Endometrium (tissue), 2 donors: Measurements from ENCODE around the gene C11orf98.
"Not testable (repeated sequence)": the region's sequence is repeated elsewhere in the genome, so short reads cannot be mapped to it uniquely, and the experiment has no call there.

Experiments
- FAIRE-seq: peaks from 2 replicates; lab custom pipeline; 2012; peaks lifted over from hg19 to GRCh38; lab: Jason Lieb, UNC
- donor health status: control.
- donor health status: control.

Gene C11orf98

GRCh38 chr11:62665075-62665598 is at the start of gene C11orf98, which contains the start of gene CSKMT:
Gene C11orf98, minus strand, starts transcription at chr11:62665210. Its CDS starts 41 bp downstream, at chr11:62665169.
Gene CSKMT, plus strand, starts transcription at chr11:62665312. Its CDS starts 568 bp downstream, at chr11:62665880.
- FAIRE-seq, result no peak

- FAIRE-seq, result no peak
Observed at GRCh38 chr11:62713343-62713742, 48.3 kb upstream of the C11orf98 start.

GRCh38 chr11:62712861-62713260 is 47.9 kb upstream of the C11orf98 start:
- FAIRE-seq, result no peak

GRCh38 chr11:62712276-62712812 is 47.3 kb upstream of the C11orf98 start:
- FAIRE-seq, result no peak

DNA sequence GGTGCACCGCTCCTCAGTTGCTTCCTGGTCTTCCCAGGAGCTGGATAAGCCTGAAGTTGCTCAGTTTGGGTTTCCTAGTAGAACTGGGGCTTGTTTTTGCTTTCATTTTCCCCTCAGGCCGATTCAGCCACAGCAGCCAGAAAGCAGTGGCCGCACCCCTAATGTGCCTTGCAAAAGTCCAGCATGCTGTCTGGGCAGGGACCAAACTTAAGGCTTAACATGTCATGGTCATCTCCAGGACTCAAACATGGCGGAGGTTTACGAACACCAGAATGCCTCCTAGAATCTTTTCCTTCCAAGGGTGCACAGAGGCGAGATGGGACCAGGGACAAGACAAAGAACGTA is 45.0 kb upstream of the C11orf98 start:
- FAIRE-seq, result no peak

DNA sequence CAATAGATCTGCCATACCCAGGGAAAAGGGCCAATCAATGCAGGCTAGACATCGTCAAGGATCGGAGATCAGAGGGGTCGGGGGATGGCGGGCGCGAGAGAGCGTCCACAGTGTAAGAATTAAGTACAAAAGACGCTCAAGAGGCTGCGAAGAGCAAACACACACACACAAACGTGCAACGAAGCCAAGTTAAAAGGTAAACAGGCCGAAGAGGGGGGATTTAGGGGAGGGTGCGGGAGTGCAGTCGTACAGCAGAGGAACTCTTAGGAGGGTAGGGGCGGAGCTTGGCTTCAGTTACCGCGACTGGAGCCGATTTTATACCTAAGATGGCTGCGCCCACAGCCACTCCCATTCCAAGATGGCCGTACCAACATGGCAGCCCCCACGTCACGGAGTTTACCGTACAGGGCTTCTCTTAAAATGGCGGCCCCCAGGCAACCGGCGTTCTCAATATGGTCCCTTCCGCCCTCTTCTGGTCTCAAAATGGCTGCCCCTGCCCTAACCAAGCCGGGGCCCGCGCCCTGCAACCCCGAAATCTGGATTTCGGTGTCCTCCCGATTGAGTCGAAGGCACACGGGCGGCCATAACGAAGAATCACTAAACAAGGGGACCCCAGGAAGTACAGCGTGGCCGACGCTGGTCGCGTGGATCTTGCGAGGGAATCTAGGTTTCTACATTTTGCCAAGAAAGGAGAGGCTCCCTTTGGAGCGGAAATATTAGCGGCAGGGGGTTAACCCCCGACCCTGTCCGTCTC is 44.4 kb upstream of the C11orf98 start:
- FAIRE-seq, result peak; percentile 88

DNA sequence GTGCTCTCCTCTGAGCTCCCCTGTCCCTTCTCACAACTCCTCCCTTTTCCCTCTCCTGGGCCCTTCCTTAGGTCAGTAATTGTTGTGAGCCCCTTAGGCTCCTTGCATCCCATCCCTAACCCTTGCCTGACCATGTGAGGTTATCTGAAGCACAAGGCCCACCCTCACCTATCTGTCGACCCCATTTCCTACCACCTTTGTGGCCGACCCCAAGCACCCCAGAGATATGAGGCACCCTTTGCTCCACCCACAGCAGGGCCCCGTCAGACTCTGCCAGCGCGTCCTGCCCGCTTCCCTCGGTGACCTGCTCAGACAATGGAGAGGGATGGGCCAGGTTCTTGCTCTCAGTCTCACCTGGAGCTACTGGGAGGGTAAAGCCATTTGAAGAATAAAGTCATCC is 43.8 kb upstream of the C11orf98 start:
- no peak for FAIRE-seq

GRCh38 chr11:62708392-62708791 is 43.4 kb upstream of the C11orf98 start:
- FAIRE-seq, result no peak

DNA sequence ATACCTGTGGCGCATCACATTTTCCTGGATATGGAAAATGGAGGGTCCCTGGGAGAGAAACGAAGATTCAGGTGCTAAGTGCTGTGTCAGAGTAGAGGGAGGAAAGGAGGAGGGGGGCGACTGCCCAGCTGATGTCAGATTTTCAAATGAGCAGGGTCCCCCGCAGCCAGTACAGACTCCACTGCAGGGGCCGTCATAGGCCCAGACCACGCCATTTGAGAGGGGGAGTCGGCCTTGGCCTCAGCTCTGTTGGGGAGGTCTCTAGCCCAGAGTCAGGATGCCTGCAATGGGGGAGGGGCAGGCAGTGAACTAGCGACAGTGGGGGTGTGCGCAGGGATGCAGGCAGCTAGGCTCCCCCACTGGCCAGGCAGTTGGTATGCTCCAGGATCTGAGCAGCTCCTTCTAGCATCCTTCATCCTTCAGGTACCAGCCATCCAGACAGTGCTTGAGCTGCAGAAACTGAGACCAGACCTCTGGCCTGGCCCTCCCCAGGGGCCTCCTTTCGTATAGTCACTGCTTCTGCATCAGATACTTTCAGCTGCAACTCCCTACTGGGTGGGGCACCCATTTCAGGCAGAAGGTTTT is 42.4 kb upstream of the C11orf98 start, which contains the start of the genes BSCL2 and GNG3:
Gene BSCL2, minus strand, starts transcription at position 148 of the 585 bp plus-strand sequence. CDS start 229 bp downstream, outside the sequence.
Gene GNG3, plus strand, starts transcription at position 400 of the 585 bp plus-strand sequence. CDS start 620 bp downstream, outside the sequence.
- no peak for FAIRE-seq

GRCh38 chr11:62706850-62707247 is 41.8 kb upstream of the C11orf98 start:
- no peak for FAIRE-seq

- no peak for FAIRE-seq
Observed at GRCh38 chr11:62705880-62706849, 41.2 kb upstream of the C11orf98 start.

- no peak for FAIRE-seq
Observed at GRCh38 chr11:62705413-62705812, 40.4 kb upstream of the C11orf98 start.

- not testable (repeated sequence) for FAIRE-seq
Observed at GRCh38 chr11:62703921-62704320, 38.9 kb upstream of the C11orf98 start.

- no peak for FAIRE-seq
Observed at GRCh38 chr11:62702246-62702645, 37.2 kb upstream of the C11orf98 start.

DNA sequence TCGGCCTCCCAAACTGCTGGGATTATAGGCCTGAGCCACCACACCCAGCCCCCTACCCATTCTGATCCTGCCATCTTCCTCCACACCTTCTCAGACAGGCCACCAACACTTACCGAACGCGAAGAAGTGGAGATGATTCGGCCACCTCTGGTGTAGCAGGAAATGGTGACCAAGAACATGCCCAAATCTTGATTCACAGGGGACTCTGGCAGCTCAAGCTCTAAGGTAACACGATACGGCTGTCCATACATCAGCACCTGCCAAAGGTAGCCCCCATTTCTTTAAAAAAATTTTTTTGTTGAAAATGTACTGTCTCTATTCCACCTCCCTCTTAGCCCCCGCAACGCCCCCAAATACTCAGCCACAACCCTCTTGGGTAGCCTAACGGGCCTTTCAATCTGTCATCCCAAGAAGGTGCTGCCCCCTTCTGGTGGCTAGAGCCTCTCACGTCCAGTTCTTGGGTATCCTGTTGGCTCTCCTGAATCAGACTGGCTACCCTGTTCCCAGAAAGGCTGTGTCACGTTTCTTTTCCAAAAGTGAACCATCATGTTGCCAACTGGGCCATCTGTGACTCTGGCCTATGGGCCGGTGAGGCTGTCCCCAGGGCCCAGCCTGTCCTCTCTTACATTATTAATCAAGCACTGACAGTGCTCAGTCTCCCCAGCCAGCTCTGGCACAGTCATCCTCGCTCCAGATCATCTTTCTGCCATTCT is 29.6 kb upstream of the C11orf98 start:
- no peak for FAIRE-seq

- not testable (repeated sequence) for FAIRE-seq
Observed at GRCh38 chr11:62693624-62694023, 28.6 kb upstream of the C11orf98 start.

- FAIRE-seq, result no peak
Observed at GRCh38 chr11:62689421-62690183, 24.6 kb upstream of the C11orf98 start, which contains the start of gene LRRN4CL. Gene LRRN4CL, minus strand, starts transcription at chr11:62689530. Its CDS starts 1,022 bp downstream, at chr11:62688508.

DNA sequence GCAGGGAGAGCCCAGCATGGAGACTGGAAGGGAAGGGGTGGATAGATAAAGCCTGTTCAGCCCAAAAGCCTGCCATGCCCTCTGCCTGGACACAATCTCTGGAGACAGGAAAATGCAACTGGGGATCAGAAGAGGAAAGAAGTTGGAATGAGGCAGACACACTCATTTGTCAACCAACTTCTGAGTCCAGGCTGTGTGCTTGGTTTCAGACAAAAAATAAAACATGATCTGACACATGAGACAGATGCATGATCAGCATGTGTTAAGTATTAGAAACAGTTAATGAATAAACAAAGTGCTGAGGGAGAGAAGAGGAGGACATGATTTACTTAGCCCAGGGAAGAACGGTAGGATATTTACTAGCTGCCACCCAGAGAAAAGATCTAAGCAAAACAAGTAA is 23.5 kb upstream of the C11orf98 start:
- no peak for FAIRE-seq

DNA sequence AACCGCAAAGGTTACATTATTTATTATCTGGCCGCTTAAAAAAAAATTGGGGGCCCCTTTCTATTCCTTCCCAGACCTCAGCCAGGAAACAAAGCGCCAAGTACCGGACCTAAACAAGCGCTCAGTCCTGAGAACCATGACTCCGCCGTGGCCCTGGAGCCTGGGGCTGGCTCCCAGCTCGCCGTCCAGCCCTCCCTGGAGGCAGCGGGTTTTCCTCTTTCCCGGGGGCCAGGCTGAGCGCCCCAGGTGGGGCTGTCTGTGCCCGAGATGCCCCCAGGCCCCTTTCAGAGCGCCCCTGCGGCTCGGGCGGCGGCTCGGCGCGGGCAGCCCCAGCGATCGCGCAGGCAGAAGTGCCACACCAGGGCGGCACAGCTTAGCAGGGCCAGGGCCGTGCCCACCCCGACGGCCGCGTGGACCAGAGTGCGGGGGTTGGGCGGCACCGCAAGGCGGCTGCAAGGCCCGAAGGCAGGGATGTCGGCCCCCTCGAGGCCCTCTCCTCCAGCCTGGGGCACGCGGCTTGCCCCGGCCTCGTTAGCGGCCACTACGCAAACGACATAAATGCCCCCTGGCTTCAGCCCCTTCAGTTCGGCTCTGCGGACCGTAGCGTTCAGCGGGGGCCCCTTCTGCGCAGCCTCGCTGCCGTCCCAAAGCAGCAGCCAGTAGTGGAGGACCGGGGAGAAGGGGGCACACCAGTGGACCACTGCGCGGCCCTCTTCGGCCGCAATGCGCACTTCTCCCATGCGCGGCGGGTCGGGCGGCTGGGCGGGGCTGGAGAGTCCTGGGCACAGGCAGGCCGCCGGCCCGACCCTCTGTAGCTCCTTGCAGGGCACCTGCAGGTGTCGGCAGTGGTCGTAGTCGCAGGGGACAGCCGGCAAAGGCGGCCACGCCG is 22.7 kb upstream of the C11orf98 start:
- FAIRE-seq, result no peak
